Ishikawa (cell line): Measurements from ENCODE around the gene NRAS.

ENCODE experiments used
- CEBPB ChIP-seq: IDR thresholded peaks from 2 replicates; pipeline ENCODE4 v1.6.1; 2012
- CREB1 ChIP-seq: IDR thresholded peaks from 2 replicates; pipeline ENCODE4 v1.6.1; 2012; ENCODE audit warnings: low read depth
- EGR1 ChIP-seq: IDR thresholded peaks from 2 replicates; pipeline ENCODE4 v1.6.1; 2012
- EP300 ChIP-seq: IDR thresholded peaks from 2 replicates; pipeline ENCODE4 v1.6.1; 2012; ENCODE audit warnings: borderline replicate concordance
- FOXM1 ChIP-seq: IDR thresholded peaks from 2 replicates; pipeline ENCODE4 v1.6.1; 2012; ENCODE audit warnings: low read depth, borderline replicate concordance
- NFIC ChIP-seq: IDR thresholded peaks from 2 replicates; pipeline ENCODE4 v1.6.1; 2012
- RAD21 ChIP-seq: IDR thresholded peaks from 2 replicates; pipeline ENCODE4 v1.6.1; 2012; ENCODE audit warnings: low read depth
- TAF1 ChIP-seq: IDR thresholded peaks from 2 replicates; pipeline ENCODE4 v1.6.1; 2012; ENCODE audit warnings: low read depth, mild to moderate bottlenecking
- TCF12 ChIP-seq: IDR thresholded peaks from 2 replicates; pipeline ENCODE4 v1.6.1; 2012; ENCODE audit warnings: low read depth
- TEAD4 ChIP-seq: IDR thresholded peaks from 2 replicates; pipeline ENCODE4 v1.6.1; 2012
- YY1 ChIP-seq: IDR thresholded peaks from 2 replicates; pipeline ENCODE4 v1.6.1; 2012; ENCODE audit warnings: low read depth
- ZBTB7A ChIP-seq: IDR thresholded peaks from 2 replicates; pipeline ENCODE4 v1.6.1; 2012; ENCODE audit warnings: low read depth
- TF ChIP-seq, protein P1 (sequence below): IDR thresholded peaks from 2 replicates; pipeline ENCODE4 v1.6.1; 2012
- TF ChIP-seq, protein P2 (sequence below): IDR thresholded peaks from 2 replicates; pipeline ENCODE4 v1.6.1; 2012; ENCODE audit warnings: low read depth, mild to moderate bottlenecking
- TF ChIP-seq, protein P3 (sequence below): IDR thresholded peaks from 2 replicates; pipeline ENCODE4 v1.6.1; 2012

The NRAS gene

DNA sequence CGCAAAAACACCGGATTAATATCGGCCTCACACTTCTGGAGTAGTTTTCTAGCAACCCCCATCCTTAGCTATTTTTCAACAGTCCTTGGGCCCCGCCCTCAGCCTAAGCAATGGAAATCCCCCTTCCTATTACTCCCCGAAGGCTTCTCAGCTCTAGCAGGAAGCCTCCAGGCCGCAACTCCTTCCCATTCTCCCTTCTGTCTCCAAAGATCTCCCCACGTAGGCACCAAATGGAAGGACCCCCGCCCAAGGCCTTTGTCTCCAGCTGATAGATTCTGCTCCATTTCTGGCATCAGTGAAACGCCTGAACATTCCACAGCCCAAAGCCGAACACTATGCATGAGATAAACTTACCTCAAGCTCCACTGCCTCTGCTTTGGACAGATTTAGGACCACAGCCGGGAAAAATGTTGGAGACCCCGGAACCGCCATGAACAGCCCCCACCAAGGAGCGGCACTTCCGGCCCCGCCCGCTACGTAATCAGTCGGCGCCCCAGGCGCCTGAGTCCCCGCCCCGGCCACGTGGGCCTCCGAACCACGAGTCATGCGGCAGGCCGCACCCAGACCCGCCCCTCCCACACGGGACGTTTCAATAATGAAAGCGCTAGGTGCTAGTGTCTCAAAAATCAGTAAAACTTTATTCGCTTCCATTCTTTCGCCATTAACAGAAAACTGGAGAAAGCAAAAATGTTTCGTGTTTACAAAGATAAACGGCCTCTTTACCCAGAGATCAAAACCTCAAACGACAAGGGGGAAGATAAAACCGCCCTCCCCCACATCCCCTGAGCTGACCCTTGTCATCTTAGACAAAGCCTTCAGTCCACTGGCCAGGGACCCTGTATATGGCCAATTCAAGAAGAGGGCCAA, at the start of gene NRAS:
NRAS (minus strand) TSS at position 468 of the 867 bp plus-strand sequence. CDS start 611 bp downstream, outside the sequence.
- no peak for TF ChIP-seq NFIC
- TF ChIP-seq, protein P1, sequence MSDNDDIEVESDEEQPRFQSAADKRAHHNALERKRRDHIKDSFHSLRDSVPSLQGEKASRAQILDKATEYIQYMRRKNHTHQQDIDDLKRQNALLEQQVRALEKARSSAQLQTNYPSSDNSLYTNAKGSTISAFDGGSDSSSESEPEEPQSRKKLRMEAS = peak; percentile 95
- no peak for TF ChIP-seq RAD21
- TF ChIP-seq, protein P2, sequence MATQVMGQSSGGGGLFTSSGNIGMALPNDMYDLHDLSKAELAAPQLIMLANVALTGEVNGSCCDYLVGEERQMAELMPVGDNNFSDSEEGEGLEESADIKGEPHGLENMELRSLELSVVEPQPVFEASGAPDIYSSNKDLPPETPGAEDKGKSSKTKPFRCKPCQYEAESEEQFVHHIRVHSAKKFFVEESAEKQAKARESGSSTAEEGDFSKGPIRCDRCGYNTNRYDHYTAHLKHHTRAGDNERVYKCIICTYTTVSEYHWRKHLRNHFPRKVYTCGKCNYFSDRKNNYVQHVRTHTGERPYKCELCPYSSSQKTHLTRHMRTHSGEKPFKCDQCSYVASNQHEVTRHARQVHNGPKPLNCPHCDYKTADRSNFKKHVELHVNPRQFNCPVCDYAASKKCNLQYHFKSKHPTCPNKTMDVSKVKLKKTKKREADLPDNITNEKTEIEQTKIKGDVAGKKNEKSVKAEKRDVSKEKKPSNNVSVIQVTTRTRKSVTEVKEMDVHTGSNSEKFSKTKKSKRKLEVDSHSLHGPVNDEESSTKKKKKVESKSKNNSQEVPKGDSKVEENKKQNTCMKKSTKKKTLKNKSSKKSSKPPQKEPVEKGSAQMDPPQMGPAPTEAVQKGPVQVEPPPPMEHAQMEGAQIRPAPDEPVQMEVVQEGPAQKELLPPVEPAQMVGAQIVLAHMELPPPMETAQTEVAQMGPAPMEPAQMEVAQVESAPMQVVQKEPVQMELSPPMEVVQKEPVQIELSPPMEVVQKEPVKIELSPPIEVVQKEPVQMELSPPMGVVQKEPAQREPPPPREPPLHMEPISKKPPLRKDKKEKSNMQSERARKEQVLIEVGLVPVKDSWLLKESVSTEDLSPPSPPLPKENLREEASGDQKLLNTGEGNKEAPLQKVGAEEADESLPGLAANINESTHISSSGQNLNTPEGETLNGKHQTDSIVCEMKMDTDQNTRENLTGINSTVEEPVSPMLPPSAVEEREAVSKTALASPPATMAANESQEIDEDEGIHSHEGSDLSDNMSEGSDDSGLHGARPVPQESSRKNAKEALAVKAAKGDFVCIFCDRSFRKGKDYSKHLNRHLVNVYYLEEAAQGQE = no peak
- no peak for TF ChIP-seq EP300
- TF ChIP-seq, protein P3, sequence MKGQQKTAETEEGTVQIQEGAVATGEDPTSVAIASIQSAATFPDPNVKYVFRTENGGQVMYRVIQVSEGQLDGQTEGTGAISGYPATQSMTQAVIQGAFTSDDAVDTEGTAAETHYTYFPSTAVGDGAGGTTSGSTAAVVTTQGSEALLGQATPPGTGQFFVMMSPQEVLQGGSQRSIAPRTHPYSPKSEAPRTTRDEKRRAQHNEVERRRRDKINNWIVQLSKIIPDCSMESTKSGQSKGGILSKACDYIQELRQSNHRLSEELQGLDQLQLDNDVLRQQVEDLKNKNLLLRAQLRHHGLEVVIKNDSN = peak; percentile 94
- no peak for TF ChIP-seq ZBTB7A
- TF ChIP-seq FOXM1 = no peak
- TF ChIP-seq YY1 = peak; percentile 81
- TF ChIP-seq TCF12 = peak; percentile 59
- TF ChIP-seq EGR1 = no peak
- 0 out of 2 replicates have a peak, but pooled peaks have one; percentile 2 for TF ChIP-seq CEBPB
- TF ChIP-seq TAF1 = peak; percentile 54; the same call in 1 of the 2 replicates
- no peak for TF ChIP-seq TEAD4
- TF ChIP-seq CREB1 = peak; percentile 93

DNA sequence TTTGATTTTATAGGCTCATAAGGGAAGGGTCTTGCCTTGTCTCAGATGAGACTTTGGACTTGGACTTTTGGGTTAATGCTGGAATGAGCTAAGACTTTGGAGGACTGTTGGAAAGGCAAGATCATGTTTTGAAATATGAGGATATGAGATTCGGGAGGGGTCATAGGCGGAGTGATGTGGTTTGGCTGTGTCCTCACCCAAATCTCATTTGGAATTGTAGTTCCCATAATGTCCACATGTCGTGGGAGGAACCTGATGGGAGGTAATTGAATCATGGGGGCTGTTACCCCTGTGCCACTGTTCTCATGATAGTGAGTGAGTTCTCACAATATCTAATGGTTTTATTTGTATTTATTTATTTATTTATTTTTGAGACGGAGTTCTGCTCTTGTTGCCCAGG, 48.1 kb upstream of the NRAS start:
- TF ChIP-seq YY1 (no peak), EP300 (no peak), ZBTB7A (no peak), CEBPB (no peak), EGR1 (no peak), TAF1 (no peak)

DNA sequence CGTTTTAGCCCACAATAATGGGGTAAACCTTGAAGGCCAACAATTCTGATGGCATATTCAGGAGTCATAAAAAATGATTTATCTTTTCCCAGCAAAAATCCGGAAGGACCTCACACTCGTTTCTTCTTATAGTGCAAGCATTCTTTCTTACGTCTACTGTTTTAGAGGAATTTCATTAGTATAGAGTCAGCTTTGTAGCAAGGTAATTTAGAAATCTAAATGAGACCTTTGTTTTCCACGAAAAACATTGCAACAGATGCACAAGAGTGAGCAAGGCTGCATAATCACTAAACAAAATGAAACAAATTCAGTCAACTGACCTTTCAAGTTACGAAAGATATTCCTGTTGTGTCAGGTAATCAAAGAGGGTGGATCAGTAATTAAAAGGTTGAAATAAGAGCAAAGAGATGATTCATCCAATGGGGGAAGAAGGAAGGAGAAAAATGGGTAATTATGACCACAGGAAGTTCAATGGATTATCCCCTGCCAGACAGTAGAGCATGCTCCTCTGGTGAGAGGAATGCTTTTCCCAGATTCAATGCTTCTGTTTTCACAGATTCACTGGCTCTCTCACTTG, 41.8 kb upstream of the NRAS start:
- TF ChIP-seq FOXM1 = no peak
- TF ChIP-seq EP300 = no peak
- TF ChIP-seq, protein P2 = no peak
- TF ChIP-seq, protein P3 = no peak
- TF ChIP-seq ZBTB7A = no peak
- no peak for TF ChIP-seq YY1
- no peak for TF ChIP-seq NFIC
- no peak for TF ChIP-seq CREB1
- no peak for TF ChIP-seq EGR1
- no peak for TF ChIP-seq TEAD4
- no peak for TF ChIP-seq CEBPB
- TF ChIP-seq RAD21 = no peak
- TF ChIP-seq TCF12 = no peak
- TF ChIP-seq TAF1 = no peak
- TF ChIP-seq, protein P1 = no peak

DNA sequence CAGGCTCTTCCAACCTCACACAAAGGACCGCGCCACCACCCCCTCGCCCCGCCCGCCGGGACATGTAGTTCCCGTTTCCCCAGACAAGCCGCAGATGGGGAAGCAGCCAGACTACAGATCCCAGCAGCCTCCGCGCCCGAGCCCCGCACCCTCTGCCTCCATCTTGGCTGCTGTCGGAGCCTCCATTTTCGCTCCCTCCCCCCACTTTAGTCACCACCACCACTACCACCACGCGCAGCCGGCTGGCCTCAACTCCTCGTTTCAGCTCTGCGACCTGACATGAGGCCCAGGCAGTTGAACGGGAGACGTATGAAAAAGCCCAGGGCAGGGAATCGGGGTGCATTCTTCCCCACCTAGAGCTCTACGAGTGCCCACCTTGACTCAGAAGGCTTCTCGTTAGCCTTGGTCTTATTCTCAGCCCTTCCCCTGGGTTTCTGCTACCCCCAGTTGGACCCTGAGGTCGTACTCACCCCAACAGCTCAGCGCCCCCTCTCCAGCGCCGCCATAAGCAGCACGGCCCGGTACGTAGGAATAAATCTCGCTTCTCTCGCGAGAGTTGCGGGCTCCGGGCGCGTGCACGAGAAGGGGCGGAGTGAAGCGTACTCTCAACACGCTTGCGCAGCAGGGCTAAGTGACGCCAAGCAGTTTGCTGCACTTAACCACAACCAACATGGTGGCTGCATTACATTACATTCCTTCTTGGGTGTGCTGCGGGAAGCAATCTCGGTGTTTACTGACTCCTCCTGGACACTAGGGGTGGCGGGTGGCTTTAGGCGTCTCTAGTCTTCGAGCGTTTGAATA, 41.1 kb upstream of the NRAS start, which contains the start of gene CSDE1:
CSDE1 (minus strand) TSS at position 530 of the 801 bp plus-strand sequence. CDS start 18,094 bp downstream, outside the sequence.
- TF ChIP-seq, protein P1 = peak; percentile 68
- TF ChIP-seq CEBPB (no peak), RAD21 (peak; percentile 34; the same call in 1 of the 2 replicates), CREB1 (no peak), TCF12 (peak; percentile 74), NFIC (no peak), TAF1 (peak; percentile 97), YY1 (peak; percentile 97), FOXM1 (no peak), ZBTB7A (0 out of 2 replicates have a peak, but pooled peaks have one; percentile 16), EGR1 (peak; percentile 63; the same call in 1 of the 2 replicates), TEAD4 (peak; percentile 55)
- TF ChIP-seq, protein P3 = no peak
- TF ChIP-seq, protein P2 = no peak
